ENCODE data around the gene VEGFA.
"Not testable (repeated sequence)": the region's sequence is repeated elsewhere in the genome, so short reads cannot be mapped to it uniquely, and the experiment has no call there.

Gene VEGFA

DNA sequence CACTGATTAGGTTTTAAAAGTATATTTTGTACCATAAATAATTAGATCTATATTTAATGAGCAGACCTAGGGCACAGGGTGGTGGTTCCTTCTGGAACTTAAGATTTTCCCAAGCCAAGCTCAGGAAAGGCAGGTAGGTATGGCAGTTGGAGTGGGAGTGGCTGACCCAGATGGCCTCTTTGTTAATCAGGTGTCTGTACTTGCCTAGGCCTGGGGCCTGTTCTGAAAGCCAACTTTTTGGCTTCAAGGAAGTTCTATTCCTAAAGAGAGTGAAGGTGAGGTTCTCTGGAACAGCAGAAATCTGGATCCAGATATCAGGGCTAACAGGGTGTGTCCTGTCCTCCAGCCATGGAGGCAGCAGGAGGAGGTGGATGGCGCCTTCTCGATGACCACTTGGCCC, 44.9 kb downstream of the VEGFA start:
- no peak overlapping the region for H2AFZ ChIP-seq (ENCODE audit: low read depth)

DNA sequence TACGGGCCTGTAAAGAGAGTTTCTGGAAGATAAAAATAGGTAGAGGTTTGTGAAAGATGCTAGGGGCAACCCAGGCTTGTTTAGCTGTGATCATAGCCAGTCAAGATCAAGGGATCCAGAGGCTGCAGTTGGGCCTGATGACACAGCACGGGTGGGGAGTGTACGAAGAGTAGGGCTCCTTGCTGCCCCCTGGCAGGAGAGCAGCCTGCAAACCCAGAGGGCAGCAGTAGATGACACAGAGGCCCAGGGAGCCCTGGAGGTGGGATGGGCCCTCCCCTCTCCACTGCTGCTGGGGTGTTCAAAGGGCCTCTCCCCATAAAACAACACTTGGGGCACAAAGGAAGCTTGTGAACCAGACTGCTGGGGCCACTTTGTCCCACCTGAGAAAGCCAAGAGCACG, 47.2 kb downstream of the VEGFA start:
- no peak overlapping the region for H3K27ac ChIP-seq

More for the DNA sequence above, 44.9 kb downstream of the VEGFA start:
- TF ChIP-seq, protein P1, sequence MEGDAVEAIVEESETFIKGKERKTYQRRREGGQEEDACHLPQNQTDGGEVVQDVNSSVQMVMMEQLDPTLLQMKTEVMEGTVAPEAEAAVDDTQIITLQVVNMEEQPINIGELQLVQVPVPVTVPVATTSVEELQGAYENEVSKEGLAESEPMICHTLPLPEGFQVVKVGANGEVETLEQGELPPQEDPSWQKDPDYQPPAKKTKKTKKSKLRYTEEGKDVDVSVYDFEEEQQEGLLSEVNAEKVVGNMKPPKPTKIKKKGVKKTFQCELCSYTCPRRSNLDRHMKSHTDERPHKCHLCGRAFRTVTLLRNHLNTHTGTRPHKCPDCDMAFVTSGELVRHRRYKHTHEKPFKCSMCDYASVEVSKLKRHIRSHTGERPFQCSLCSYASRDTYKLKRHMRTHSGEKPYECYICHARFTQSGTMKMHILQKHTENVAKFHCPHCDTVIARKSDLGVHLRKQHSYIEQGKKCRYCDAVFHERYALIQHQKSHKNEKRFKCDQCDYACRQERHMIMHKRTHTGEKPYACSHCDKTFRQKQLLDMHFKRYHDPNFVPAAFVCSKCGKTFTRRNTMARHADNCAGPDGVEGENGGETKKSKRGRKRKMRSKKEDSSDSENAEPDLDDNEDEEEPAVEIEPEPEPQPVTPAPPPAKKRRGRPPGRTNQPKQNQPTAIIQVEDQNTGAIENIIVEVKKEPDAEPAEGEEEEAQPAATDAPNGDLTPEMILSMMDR (conservative IDR thresholded peaks at IDR 0.05; ENCODE audit: low read depth, low read length): no peak
- Histone ChIP-seq H3K36me3 (ENCODE audit: insufficient read depth) (no peaks in the 10 kb centered on the region), H3K27me3 (ENCODE audit: insufficient read depth, low read depth) (no peaks in the 10 kb centered on the region), H3K4me2 (no peak overlapping the region), H3K4me3 (IDR thresholded peaks at IDR 0.05; ENCODE audit: insufficient read depth, low read depth, low read length) (no peak overlapping the region), H3K27ac (no peak overlapping the region), H3K4me1 (ENCODE audit: low read depth, poor library complexity, severe bottlenecking) (no peaks in the 10 kb centered on the region), H3K79me2 (ENCODE audit: insufficient read depth, low read depth) (no peaks in the 10 kb centered on the region), H3K9ac (no peak overlapping the region), H4K20me1 (ENCODE audit: insufficient read depth) (no peaks in the 10 kb centered on the region)

DNA sequence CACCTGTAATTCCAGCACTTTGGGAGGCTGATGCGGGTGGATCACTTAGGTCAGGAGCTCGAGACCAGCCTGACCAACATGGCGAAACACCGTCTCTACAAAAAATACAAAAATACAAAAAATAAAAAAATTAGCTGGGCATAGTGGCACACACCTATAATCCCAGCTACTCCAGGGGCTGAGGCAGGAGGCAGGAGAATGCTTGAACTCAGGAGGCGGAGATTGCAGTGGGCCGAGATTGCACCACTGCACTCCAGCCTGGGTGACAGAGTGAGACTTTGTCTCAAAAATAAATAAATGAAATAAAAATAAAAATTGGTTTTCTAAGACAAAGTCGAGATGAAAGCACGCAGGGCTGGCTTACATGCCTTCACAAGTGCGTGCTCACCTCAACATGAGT, 49.0 kb downstream of the VEGFA start:
- not testable (repeated sequence) for H3K4me1 ChIP-seq (ENCODE audit: low read depth, poor library complexity, severe bottlenecking); H3K4me3 ChIP-seq (IDR thresholded peaks at IDR 0.05; ENCODE audit: insufficient read depth, low read depth, low read length)

More for the DNA sequence above, 47.2 kb downstream of the VEGFA start:
- Histone ChIP-seq H3K4me2 (no peak overlapping the region), H3K9ac (no peak overlapping the region), H3K4me3 (IDR thresholded peaks at IDR 0.05; ENCODE audit: insufficient read depth, low read depth, low read length) (no peak overlapping the region), H3K27me3 (ENCODE audit: insufficient read depth, low read depth) (no peaks in the 10 kb centered on the region), H3K36me3 (ENCODE audit: insufficient read depth) (no peaks in the 10 kb centered on the region), H3K4me1 (ENCODE audit: low read depth, poor library complexity, severe bottlenecking) (no peaks in the 10 kb centered on the region), H4K20me1 (ENCODE audit: insufficient read depth) (no peaks in the 10 kb centered on the region), H3K79me2 (ENCODE audit: insufficient read depth, low read depth) (no peaks in the 10 kb centered on the region), H2AFZ (ENCODE audit: low read depth) (peak overlapping the region; percentile 45; the same call in 1 of the 2 replicates)
- TF ChIP-seq, protein P1 (conservative IDR thresholded peaks at IDR 0.05; ENCODE audit: low read depth, low read length): peak; percentile 27; the same call in 1 of the 2 replicates

DNA sequence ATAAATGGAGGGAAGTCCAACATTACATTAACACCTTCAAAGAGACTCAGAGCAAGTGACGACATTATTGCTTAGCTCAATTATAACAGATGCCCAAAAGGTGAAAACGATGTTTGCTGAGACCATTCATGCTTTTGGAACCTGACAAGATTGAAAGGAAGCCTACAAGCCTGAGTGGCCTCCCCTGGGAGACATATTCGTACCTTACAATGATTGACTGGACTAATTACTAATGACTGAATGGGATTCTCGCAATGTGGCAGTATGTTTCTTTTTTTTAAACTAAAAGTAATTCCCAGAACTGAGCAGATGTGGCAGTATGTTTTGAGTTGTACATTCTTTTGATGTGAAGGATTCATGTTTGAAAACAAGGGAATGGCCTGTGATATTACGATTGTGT, 49.9 kb downstream of the VEGFA start:
- Histone ChIP-seq H3K9ac (no peak overlapping the region), H2AFZ (ENCODE audit: low read depth) (no peak overlapping the region)
- TF ChIP-seq, protein P1 (conservative IDR thresholded peaks at IDR 0.05; ENCODE audit: low read depth, low read length): no peak

More for the DNA sequence above, 49.0 kb downstream of the VEGFA start:
- H3K4me2 ChIP-seq; H2AFZ ChIP-seq (ENCODE audit: low read depth); H3K27me3 ChIP-seq (ENCODE audit: insufficient read depth, low read depth); H3K27ac ChIP-seq; H3K36me3 ChIP-seq (ENCODE audit: insufficient read depth); H3K79me2 ChIP-seq (ENCODE audit: insufficient read depth, low read depth); H4K20me1 ChIP-seq (ENCODE audit: insufficient read depth); H3K9ac ChIP-seq: not testable (repeated sequence)

DNA sequence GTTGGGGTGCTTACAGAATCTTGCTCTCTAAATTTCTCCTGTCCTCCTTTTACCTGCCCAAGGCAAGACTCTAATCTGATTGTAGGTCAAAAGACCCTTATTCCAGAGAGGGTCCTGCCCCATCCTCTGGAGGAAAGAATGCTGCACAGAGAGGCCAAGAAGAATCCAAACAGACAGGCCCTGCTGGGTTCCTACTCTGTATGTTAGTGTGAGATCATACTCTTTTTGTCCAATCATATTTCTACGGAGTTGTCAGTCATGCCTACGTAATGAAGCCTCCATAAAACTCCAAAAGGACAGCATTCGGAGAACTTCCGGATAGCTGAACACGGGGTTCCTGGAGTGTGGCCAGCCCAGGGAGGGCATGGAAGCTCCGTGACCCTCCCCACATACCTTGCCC, 50.5 kb downstream of the VEGFA start:
- no peak overlapping the region for H3K4me3 ChIP-seq (IDR thresholded peaks at IDR 0.05; ENCODE audit: insufficient read depth, low read depth, low read length)
- no peak overlapping the region for H2AFZ ChIP-seq (ENCODE audit: low read depth)
- no peak overlapping the region for H3K27ac ChIP-seq
- H3K4me2 ChIP-seq: no peak overlapping the region
- H3K4me1 ChIP-seq (ENCODE audit: low read depth, poor library complexity, severe bottlenecking): no peaks in the 10 kb centered on the region
- H4K20me1 ChIP-seq (ENCODE audit: insufficient read depth): no peaks in the 10 kb centered on the region
- H3K79me2 ChIP-seq (ENCODE audit: insufficient read depth, low read depth): no peaks in the 10 kb centered on the region
- TF ChIP-seq, protein P1 (conservative IDR thresholded peaks at IDR 0.05; ENCODE audit: low read depth, low read length): no peak
- H3K9ac ChIP-seq: no peak overlapping the region
- H3K36me3 ChIP-seq (ENCODE audit: insufficient read depth): no peaks in the 10 kb centered on the region
- H3K27me3 ChIP-seq (ENCODE audit: insufficient read depth, low read depth): no peaks in the 10 kb centered on the region

More for the DNA sequence above, 49.9 kb downstream of the VEGFA start:
- Histone ChIP-seq H3K4me2 (no peak overlapping the region), H4K20me1 (ENCODE audit: insufficient read depth) (no peaks in the 10 kb centered on the region), H3K27ac (no peak overlapping the region), H3K4me3 (IDR thresholded peaks at IDR 0.05; ENCODE audit: insufficient read depth, low read depth, low read length) (no peak overlapping the region), H3K4me1 (ENCODE audit: low read depth, poor library complexity, severe bottlenecking) (no peaks in the 10 kb centered on the region), H3K27me3 (ENCODE audit: insufficient read depth, low read depth) (no peaks in the 10 kb centered on the region), H3K36me3 (ENCODE audit: insufficient read depth) (no peaks in the 10 kb centered on the region), H3K79me2 (ENCODE audit: insufficient read depth, low read depth) (no peaks in the 10 kb centered on the region)
